HepG2 (cell line): ENCODE measurements around the gene FMN2. TPM values are rescaled to one million over a fixed set of nuclear protein-coding genes. Genes with fewer than 3 reads are reported as not detected.

ENCODE experiments used
- ATAC-seq: fragments of 200-7000 bp; cut with Tn5 transposase; 3 replicates; pipeline ENCODE4 v1.9.1; 2020; ENCODE audit warnings: mild to moderate bottlenecking, moderate library complexity
- BruUV-seq: library from RNA; stranded (reverse); fragments of 400-500 nt; replicated peaks from 2 replicates; lab custom pipeline; 2021; lab: Mats Ljungman, UMichigan
- CTCF ChIA-PET: fragments of 300-600 bp; formaldehyde crosslinking; extraction: SDS; loops from one replicate; lab custom pipeline; 2021; ENCODE audit warnings: low total read pairs, inconsistent platforms, low intra/inter-chr PET ratio; lab: Yijun Ruan, JAX
- POLR2A ChIA-PET: fragments of 350-600 bp; sonication (Branson Sonifier 250); formaldehyde crosslinking; loops from one replicate; lab custom pipeline; 2020; ENCODE audit warnings: antibody characterized with exemption, inconsistent platforms; lab: Yijun Ruan, JAX
- DNase-seq: peaks from one replicate; pipeline ENCODE4 v3.0.0-alpha.2; 2015; ENCODE audit warnings: low spot score
- FAIRE-seq: peaks from 3 replicates; lab custom pipeline; 2011; peaks lifted over from hg19 to GRCh38; lab: Jason Lieb, UNC
- H2AFZ ChIP-seq: one replicate; pipeline ENCODE4 v1.6.1; 2011; ENCODE audit warnings: low read length, inconsistent platforms
- H3K27ac ChIP-seq: fragments of 300-600 bp; 3 replicates; pipeline ENCODE4 v1.8.0; 2011; ENCODE audit warnings: mixed run types, mild to moderate bottlenecking, mixed read lengths, low read length, inconsistent platforms; ENCODE audit not compliant: insufficient read depth; ENCODE audit errors: extremely low read length
- H3K27me3 ChIP-seq, 2 experiments: fragments of 200-600 bp in 1 of 2; 2 replicates in 1 of 2; 3 replicates in 1 of 2; pipeline versions ENCODE4 v1.6.0 to v1.8.0; 2011; ENCODE audit warnings: low read length in 2 of 2, mild to moderate bottlenecking in 2 of 2, moderate library complexity in 2 of 2, inconsistent platforms in 1 of 2; ENCODE audit not compliant: insufficient read depth in 2 of 2, control insufficient read depth in 1 of 2
- H3K36me3 ChIP-seq, 2 experiments: fragments of 200-600 bp in 1 of 2; replicated peaks in 1 of 2; 2 replicates in 1 of 2; 3 replicates in 1 of 2; pipeline versions ENCODE4 v1.5.1 to v1.8.0; 2011; ENCODE audit warnings: low read length in 2 of 2, inconsistent platforms in 1 of 2; ENCODE audit not compliant: insufficient read depth in 2 of 2, control insufficient read depth in 1 of 2
- H3K4me1 ChIP-seq: 2 replicates; pipeline ENCODE4 v1.5.1; 2012; ENCODE audit warnings: low read length, inconsistent platforms; ENCODE audit not compliant: insufficient read depth
- H3K4me2 ChIP-seq: 2 replicates; pipeline ENCODE4 v1.6.0; 2011; ENCODE audit warnings: low read depth, low read length, inconsistent platforms
- H3K4me3 ChIP-seq, 3 experiments: fragments of 200-600 bp in 1 of 3; sonication (generic), shearing (Covaris generic) in 1 of 3; replicated peaks in 1 of 3; 2 replicates each; pipeline ENCODE4 v1.5.1; 2011 to 2016; ENCODE audit warnings: low read length in 3 of 3, inconsistent platforms in 2 of 3, low read depth in 2 of 3, mild to moderate bottlenecking in 2 of 3, control low read depth in 1 of 3, mixed read lengths in 1 of 3; ENCODE audit not compliant: insufficient read depth in 1 of 3
- H3K79me2 ChIP-seq: one replicate; pipeline ENCODE4 v1.6.1; 2011; ENCODE audit warnings: low read length, inconsistent platforms; ENCODE audit not compliant: insufficient read depth
- H3K9ac ChIP-seq: 2 replicates; pipeline ENCODE4 v1.6.0; 2011; ENCODE audit warnings: mild to moderate bottlenecking, low read depth, low read length, inconsistent platforms; ENCODE audit not compliant: insufficient read depth
- H3K9me3 ChIP-seq: 2 replicates; pipeline ENCODE4 v1.5.1; 2012; ENCODE audit warnings: mild to moderate bottlenecking, low read length
- H4K20me1 ChIP-seq: 2 replicates; pipeline ENCODE4 v1.6.0; 2011; ENCODE audit warnings: inconsistent platforms, mild to moderate bottlenecking, low read length, moderate library complexity; ENCODE audit not compliant: insufficient read depth
- ARID2 ChIP-seq: sonication (generic); formaldehyde crosslinking; IDR thresholded peaks from 2 replicates; pipeline ENCODE4 v1.8.1; 2022; ENCODE audit warnings: mild to moderate bottlenecking, missing genetic modification reagents, borderline replicate concordance
- DR1 ChIP-seq: sonication (generic); formaldehyde crosslinking; IDR thresholded peaks from 2 replicates; pipeline ENCODE4 v1.8.0; 2021; ENCODE audit warnings: mild to moderate bottlenecking, missing genetic modification reagents, inconsistent platforms
- GMEB2 ChIP-seq: IDR thresholded peaks from 2 replicates; pipeline ENCODE4 v1.6.1; 2016; ENCODE audit warnings: missing biosample characterization, missing genetic modification reagents, low read depth
- MEF2D ChIP-seq: sonication (generic); formaldehyde crosslinking; IDR thresholded peaks from 2 replicates; pipeline ENCODE4 v1.5.1; 2020; ENCODE audit warnings: mild to moderate bottlenecking, missing genetic modification reagents
- NFIB ChIP-seq: sonication (generic); formaldehyde crosslinking; IDR thresholded peaks from 2 replicates; pipeline ENCODE4 v1.9.0; 2021; ENCODE audit warnings: missing genetic modification reagents, mild to moderate bottlenecking, borderline replicate concordance
- NR1H2 ChIP-seq: sonication (generic); formaldehyde crosslinking; IDR thresholded peaks from 2 replicates; pipeline ENCODE4 v1.8.1; 2022; ENCODE audit warnings: low read depth, missing genetic modification reagents, borderline replicate concordance
- NRL ChIP-seq: sonication (generic); formaldehyde crosslinking; IDR thresholded peaks from 2 replicates; pipeline ENCODE4 v1.5.0; 2020; ENCODE audit warnings: missing genetic modification reagents, mild to moderate bottlenecking, moderate library complexity, borderline replicate concordance
- RBAK ChIP-seq: sonication (generic); formaldehyde crosslinking; IDR thresholded peaks from 2 replicates; pipeline ENCODE4 v1.5.1; 2020; ENCODE audit warnings: mild to moderate bottlenecking, missing genetic modification reagents
- REL ChIP-seq: sonication (generic); formaldehyde crosslinking; conservative IDR thresholded peaks from 2 replicates; pipeline ENCODE4 v1.8.0; 2022; ENCODE audit warnings: mild to moderate bottlenecking, missing genetic modification reagents, moderate library complexity
- RFX1 ChIP-seq: fragments of 450-650 bp; IDR thresholded peaks from 2 replicates; pipeline ENCODE4 v1.6.1; 2017
- RORA ChIP-seq: sonication (generic); formaldehyde crosslinking; IDR thresholded peaks from 2 replicates; pipeline ENCODE4 v1.5.0; 2020; ENCODE audit warnings: mild to moderate bottlenecking, missing genetic modification reagents, moderate library complexity
- TFDP1 ChIP-seq: IDR thresholded peaks from 2 replicates; pipeline ENCODE4 v1.6.1; 2016; ENCODE audit warnings: missing compliant biosample characterization, missing genetic modification reagents, borderline replicate concordance
- XRCC5 ChIP-seq: fragments of 200-400 bp; formaldehyde crosslinking; optimal IDR thresholded peaks from 2 replicates; pipeline ENCODE3; 2017; ENCODE audit warnings: mild to moderate bottlenecking, low read length
- ZNF143 ChIP-seq: sonication (generic); formaldehyde crosslinking; IDR thresholded peaks from 2 replicates; pipeline ENCODE4 v1.4.0; 2020; ENCODE audit warnings: missing genetic modification reagents
- ZNF296 ChIP-seq: sonication (generic); formaldehyde crosslinking; conservative IDR thresholded peaks from 2 replicates; pipeline ENCODE4 v1.5.0; 2020; ENCODE audit warnings: mild to moderate bottlenecking, missing genetic modification reagents
- ZNF33B ChIP-seq: sonication (generic); formaldehyde crosslinking; IDR thresholded peaks from 2 replicates; pipeline ENCODE4 v1.5.1; 2020; ENCODE audit warnings: mild to moderate bottlenecking, missing genetic modification reagents
- ZNF549 ChIP-seq: sonication (generic); formaldehyde crosslinking; IDR thresholded peaks from 2 replicates; pipeline ENCODE4 v1.5.0; 2020; ENCODE audit warnings: missing genetic modification reagents
- ZNF75D ChIP-seq: sonication (generic); formaldehyde crosslinking; IDR thresholded peaks from 2 replicates; pipeline ENCODE4 v1.8.1; 2023; ENCODE audit warnings: missing genetic modification reagents, mild to moderate bottlenecking, borderline replicate concordance
- ZNF776 ChIP-seq: sonication (generic); formaldehyde crosslinking; IDR thresholded peaks from 2 replicates; pipeline ENCODE4 v1.4.0; 2020; ENCODE audit warnings: mild to moderate bottlenecking, missing genetic modification reagents
- ZNF879 ChIP-seq: sonication (generic); formaldehyde crosslinking; IDR thresholded peaks from 2 replicates; pipeline ENCODE4 v1.8.1; 2023; ENCODE audit warnings: missing genetic modification reagents
- ZSCAN25 ChIP-seq: sonication (generic); formaldehyde crosslinking; IDR thresholded peaks from 2 replicates; pipeline ENCODE4 v1.8.0; 2022; ENCODE audit warnings: mild to moderate bottlenecking, missing genetic modification reagents
- WGBS: methylation state at CpG from one replicate; pipeline ENCODE4 v1.1.6; 2017; ENCODE audit warnings: low lambda C conversion rate; 5-methylcytosine and 5-hydroxymethylcytosine counted together
- in situ Hi-C: cut with HindIII; loops from 2 replicates; pipeline ENCODE4 v1.10.0; 2017; ENCODE audit warnings: low pct_unique_long_range_greater_than_20kb; ENCODE audit not compliant: extremely low pct_ligation_motif_present
- intact Hi-C: fragments of 100-400 bp; cut with micrococcal nuclease; formaldehyde crosslinking; loops from one replicate; pipeline ENCODE4 v1.10.0; 2022; ENCODE audit not compliant: unreplicated experiment
- polyA plus RNA-seq, 8 experiments: library from polyadenylated mRNA; depleted of rRNA in 3 of 8; stranded (reverse) in 7 of 8; unstranded in 1 of 8; fragments of >200 nt; fragmentation: Illumina TruSeq in 4 of 8; extraction: Trizol in 4 of 8; gene quantifications; 2 replicates each; pipeline versions ENCODE4 v1.2.1 to v1.2.3, GENCODE V29; 2011 to 2016; ENCODE audit warnings: low read depth in 4 of 8, missing spikeins in 1 of 8, mixed read lengths in 1 of 8; ENCODE audit not compliant: insufficient read depth in 1 of 8
- total RNA-seq, 5 experiments: library from RNA; depleted of rRNA; stranded (reverse); fragments of >200 nt; fragmentation: Illumina TruSeq; extraction: Trizol; gene quantifications; 2 replicates each; pipeline ENCODE4 v1.2.3, GENCODE V29; 2016; ENCODE audit warnings: low read depth in 1 of 5

The FMN2 gene
- total and polyA plus RNA-seq, 2 of the 13 experiments (the other 11 are each of a cell fraction or from before 2014, with no cell fraction given) = not detected

- in situ Hi-C loops (no loop called here), intact Hi-C loops (no loop called here)
- H3K9me3 ChIP-seq = no peaks in the 10 kb centered on the region
- H3K9ac ChIP-seq = no peak overlapping the region
- no peaks in the 10 kb centered on the region for H3K36me3 ChIP-seq
- POLR2A ChIA-PET = no interaction called here
- no peak overlapping the region for H2AFZ ChIP-seq
- no peak overlapping the region for H3K27ac ChIP-seq
- TF ChIP-seq NRL (CRISPR knock-in tag) (no peak), NR1H2 (CRISPR knock-in tag) (no peak), XRCC5 (no peak), ZNF549 (no peak), DR1 (CRISPR knock-in tag) (no peak), RORA (no peak), NFIB (no peak)
- TF ChIP-seq, all 625 proteins: peak for 0
- Histone ChIP-seq H3K27me3 (no peaks in the 10 kb centered on the region), H4K20me1 (no peaks in the 10 kb centered on the region), H3K4me1 (no peaks in the 10 kb centered on the region), H3K4me3 (no peak overlapping the region), H3K79me2 (no peaks in the 10 kb centered on the region), H3K4me2 (no peak overlapping the region)
- BruUV-seq = no TSS peak
- FAIRE-seq = no peak
- no peak for DNase-seq
- WGBS = 45% methylated on average over 2 of the region's 2 CpGs
- CTCF ChIA-PET = no interaction called here
- ATAC-seq = no peak
Observed at GRCh38 chr1:240508950-240509349, 417.3 kb downstream of the FMN2 start.

DNA sequence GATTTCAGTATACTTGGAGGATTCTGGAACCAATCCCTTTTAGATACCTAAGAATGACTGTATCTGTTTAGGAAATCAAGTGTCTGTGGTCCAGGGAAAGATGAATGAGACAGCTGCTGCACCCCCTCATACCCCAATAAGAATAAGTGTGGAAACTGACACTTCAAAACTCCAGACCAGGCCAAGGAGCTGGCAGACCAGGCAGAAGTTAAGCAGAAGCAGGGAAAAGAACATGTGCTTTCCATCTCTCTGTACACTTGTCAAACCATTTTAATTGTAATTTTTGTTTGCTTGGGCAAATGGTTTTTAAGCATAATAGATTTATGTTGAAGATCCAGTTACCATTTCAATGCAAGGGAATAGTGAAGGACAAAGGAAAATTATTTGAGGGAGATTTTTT is 420.1 kb downstream of the FMN2 start:
- Histone ChIP-seq H3K27me3 (no peaks in the 10 kb centered on the region), H3K27ac (no peak overlapping the region), H3K4me1 (no peaks in the 10 kb centered on the region), H2AFZ (no peak overlapping the region), H3K4me2 (no peak overlapping the region), H3K36me3 (no peaks in the 10 kb centered on the region), H3K9ac (no peak overlapping the region), H3K9me3 (no peaks in the 10 kb centered on the region), H3K4me3 (no peak overlapping the region), H4K20me1 (no peaks in the 10 kb centered on the region), H3K79me2 (no peaks in the 10 kb centered on the region)
- BruUV-seq = no TSS peak
- ChIA-PET CTCF (no interaction called here), POLR2A (no interaction called here)
- FAIRE-seq = no peak
- DNase-seq = no peak
- in situ Hi-C loops = no loop called here
- ATAC-seq = no peak
- intact Hi-C loops = no loop called here
- no peak for TF ChIP-seq RFX1
- TF ChIP-seq MEF2D (CRISPR knock-in tag) = no peak
- TF ChIP-seq REL (CRISPR knock-in tag) = no peak
- no peak for TF ChIP-seq ZNF33B (CRISPR knock-in tag)
- no peak for TF ChIP-seq ZNF75D (CRISPR knock-in tag)
- TF ChIP-seq ZNF143 (CRISPR knock-in tag) = no peak
- TF ChIP-seq ZNF296 = no peak
- TF ChIP-seq ZNF776 = no peak
- TF ChIP-seq GMEB2 (CRISPR knock-in tag) = no peak
- no peak for TF ChIP-seq ARID2 (CRISPR knock-in tag)
- no peak for TF ChIP-seq ZSCAN25
- TF ChIP-seq TFDP1 (CRISPR knock-in tag) = no peak
- TF ChIP-seq RBAK (CRISPR knock-in tag) = no peak
- no peak for TF ChIP-seq ZNF879 (CRISPR knock-in tag)
